ENCODE results near the gene SH3RF3. TPM values are rescaled to one million over a fixed set of nuclear protein-coding genes. Genes with fewer than 3 reads are reported as not detected.

SH3RF3 gene
- total RNA-seq, 1 experiment from 2014 or later: not detected

DNA sequence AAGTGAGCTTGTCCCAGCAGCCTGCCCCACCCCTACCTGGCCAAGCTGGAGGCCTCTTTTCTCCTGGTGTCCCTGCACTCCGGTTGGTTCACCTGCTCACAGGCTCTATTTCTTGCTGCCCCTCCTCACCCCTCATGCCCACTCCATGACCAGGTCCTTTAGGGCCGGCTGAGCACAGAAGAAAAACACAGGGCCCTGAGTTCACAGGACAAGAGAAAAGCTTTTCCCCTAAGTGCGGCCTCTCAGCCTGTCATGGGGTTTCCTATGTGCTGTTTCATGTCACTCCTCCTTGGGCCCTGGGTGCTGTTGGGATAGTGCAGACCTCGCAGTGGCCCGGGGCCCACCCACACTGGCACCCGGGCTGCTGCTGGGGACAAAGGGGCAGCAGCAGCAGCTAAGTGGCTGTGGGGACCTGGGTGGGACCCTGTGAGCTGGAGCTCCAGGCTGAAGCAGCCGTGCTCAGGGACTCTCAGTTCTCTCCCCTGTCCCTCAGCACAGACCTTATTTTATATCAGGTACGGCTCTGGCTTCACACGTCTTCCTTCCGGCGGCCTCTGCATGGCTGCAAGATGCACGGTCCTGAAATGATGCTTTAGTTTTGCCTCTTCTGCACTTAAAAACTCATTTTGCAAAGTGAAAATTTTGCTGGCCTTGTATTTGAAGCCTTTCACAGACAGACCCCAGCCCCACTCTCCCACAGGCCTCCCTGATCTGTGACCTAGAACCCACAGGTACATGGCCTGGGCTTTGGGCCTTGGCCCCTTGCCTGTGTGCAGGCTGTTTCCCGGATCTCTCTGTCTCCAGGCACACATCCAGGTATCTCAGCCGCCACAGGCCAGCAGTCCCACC is 71.8 kb downstream of the SH3RF3 start:
- CTCF ChIA-PET: no interaction called here
- Histone ChIP-seq H2AFZ (ENCODE audit: low read depth, low read length, poor library complexity, severe bottlenecking) (no peak overlapping the region), H3K4me3 (replicated peaks in 1 of 2; ENCODE audit: low read depth in 1 of 2, low read length in 2 of 2) (no peak overlapping the region), H4K20me1 (ENCODE audit: insufficient read depth) (no peaks in the 10 kb centered on the region), H3K36me3 (ENCODE audit: control insufficient read depth in 1 of 2, insufficient read depth in 2 of 2, low read length in 2 of 2) (no peaks in the 10 kb centered on the region), H3K27ac (ENCODE audit: low read depth, low read length) (no peak overlapping the region), H3K79me2 (ENCODE audit: insufficient read depth, low read length) (no peaks in the 10 kb centered on the region), H3K4me1 (ENCODE audit: control insufficient read depth in 1 of 2, insufficient read depth in 2 of 2, low read length in 2 of 2) (no peaks in the 10 kb centered on the region), H3K9me3 (ENCODE audit: control insufficient read depth in 1 of 2, insufficient read depth in 1 of 2, low read depth in 1 of 2, low read length in 2 of 2) (no peaks in the 10 kb centered on the region), H3K9ac (ENCODE audit: low read length) (no peak overlapping the region), H3K4me2 (ENCODE audit: low read length) (no peak overlapping the region), H3K27me3 (ENCODE audit: insufficient read depth, low read length) (no peaks in the 10 kb centered on the region), H3K9me2 (ENCODE audit: insufficient read depth) (no peaks in the 10 kb centered on the region)
- intact Hi-C loops (cut with micrococcal nuclease): loop anchor here (10.0 kb wide), 1 partner anchor 346 kb away; no protein-coding TSS in a partner anchor
- no peak for ATAC-seq
- TF ChIP-seq ELF1 (IDR thresholded peaks at IDR 0.05; ENCODE audit: borderline replicate concordance, low read depth) (no peak), SIN3A (IDR thresholded peaks at IDR 0.05; ENCODE audit: low read depth) (no peak), CBX3 (IDR thresholded peaks at IDR 0.05; ENCODE audit: low read depth) (no peak), FOSL1 (IDR thresholded peaks at IDR 0.05; ENCODE audit: low read depth) (no peak), SP1 (IDR thresholded peaks at IDR 0.05; ENCODE audit: low read depth) (no peak), POLR2AphosphoS5 (IDR thresholded peaks at IDR 0.05; ENCODE audit: low read depth, low read length) (no peak), SRF (IDR thresholded peaks at IDR 0.05; ENCODE audit: low read depth) (no peak), JUND (IDR thresholded peaks at IDR 0.05) (no peak), EZH2 (IDR thresholded peaks at IDR 0.05) (no peak), CEBPB (IDR thresholded peaks at IDR 0.05; ENCODE audit: low read depth) (no peak), POLR2A (IDR thresholded peaks at IDR 0.05; ENCODE audit: borderline replicate concordance, extremely low read depth, insufficient read depth, insufficient read length) (no peak), EZH2phosphoT487 (IDR thresholded peaks at IDR 0.05; ENCODE audit: borderline replicate concordance) (no peak), ZFX (IDR thresholded peaks at IDR 0.05) (no peak), YY1 (IDR thresholded peaks at IDR 0.05; ENCODE audit: extremely low read depth, insufficient replicate concordance, low read depth, low read length) (no peak), ZNF274 (IDR thresholded peaks at IDR 0.05; ENCODE audit: low read depth, low read length) (no peak), RAD21 (IDR thresholded peaks at IDR 0.05; ENCODE audit: low read depth) (no peak)
- TF ChIP-seq, protein P1, sequence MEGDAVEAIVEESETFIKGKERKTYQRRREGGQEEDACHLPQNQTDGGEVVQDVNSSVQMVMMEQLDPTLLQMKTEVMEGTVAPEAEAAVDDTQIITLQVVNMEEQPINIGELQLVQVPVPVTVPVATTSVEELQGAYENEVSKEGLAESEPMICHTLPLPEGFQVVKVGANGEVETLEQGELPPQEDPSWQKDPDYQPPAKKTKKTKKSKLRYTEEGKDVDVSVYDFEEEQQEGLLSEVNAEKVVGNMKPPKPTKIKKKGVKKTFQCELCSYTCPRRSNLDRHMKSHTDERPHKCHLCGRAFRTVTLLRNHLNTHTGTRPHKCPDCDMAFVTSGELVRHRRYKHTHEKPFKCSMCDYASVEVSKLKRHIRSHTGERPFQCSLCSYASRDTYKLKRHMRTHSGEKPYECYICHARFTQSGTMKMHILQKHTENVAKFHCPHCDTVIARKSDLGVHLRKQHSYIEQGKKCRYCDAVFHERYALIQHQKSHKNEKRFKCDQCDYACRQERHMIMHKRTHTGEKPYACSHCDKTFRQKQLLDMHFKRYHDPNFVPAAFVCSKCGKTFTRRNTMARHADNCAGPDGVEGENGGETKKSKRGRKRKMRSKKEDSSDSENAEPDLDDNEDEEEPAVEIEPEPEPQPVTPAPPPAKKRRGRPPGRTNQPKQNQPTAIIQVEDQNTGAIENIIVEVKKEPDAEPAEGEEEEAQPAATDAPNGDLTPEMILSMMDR (IDR thresholded peaks at IDR 0.05 in 2 of 3, conservative IDR thresholded peaks at IDR 0.05 in 1 of 3; ENCODE audit: borderline replicate concordance in 1 of 3, insufficient read depth in 1 of 3, low read depth in 2 of 3, low read length in 2 of 3): no peak
- TF ChIP-seq, protein P2, sequence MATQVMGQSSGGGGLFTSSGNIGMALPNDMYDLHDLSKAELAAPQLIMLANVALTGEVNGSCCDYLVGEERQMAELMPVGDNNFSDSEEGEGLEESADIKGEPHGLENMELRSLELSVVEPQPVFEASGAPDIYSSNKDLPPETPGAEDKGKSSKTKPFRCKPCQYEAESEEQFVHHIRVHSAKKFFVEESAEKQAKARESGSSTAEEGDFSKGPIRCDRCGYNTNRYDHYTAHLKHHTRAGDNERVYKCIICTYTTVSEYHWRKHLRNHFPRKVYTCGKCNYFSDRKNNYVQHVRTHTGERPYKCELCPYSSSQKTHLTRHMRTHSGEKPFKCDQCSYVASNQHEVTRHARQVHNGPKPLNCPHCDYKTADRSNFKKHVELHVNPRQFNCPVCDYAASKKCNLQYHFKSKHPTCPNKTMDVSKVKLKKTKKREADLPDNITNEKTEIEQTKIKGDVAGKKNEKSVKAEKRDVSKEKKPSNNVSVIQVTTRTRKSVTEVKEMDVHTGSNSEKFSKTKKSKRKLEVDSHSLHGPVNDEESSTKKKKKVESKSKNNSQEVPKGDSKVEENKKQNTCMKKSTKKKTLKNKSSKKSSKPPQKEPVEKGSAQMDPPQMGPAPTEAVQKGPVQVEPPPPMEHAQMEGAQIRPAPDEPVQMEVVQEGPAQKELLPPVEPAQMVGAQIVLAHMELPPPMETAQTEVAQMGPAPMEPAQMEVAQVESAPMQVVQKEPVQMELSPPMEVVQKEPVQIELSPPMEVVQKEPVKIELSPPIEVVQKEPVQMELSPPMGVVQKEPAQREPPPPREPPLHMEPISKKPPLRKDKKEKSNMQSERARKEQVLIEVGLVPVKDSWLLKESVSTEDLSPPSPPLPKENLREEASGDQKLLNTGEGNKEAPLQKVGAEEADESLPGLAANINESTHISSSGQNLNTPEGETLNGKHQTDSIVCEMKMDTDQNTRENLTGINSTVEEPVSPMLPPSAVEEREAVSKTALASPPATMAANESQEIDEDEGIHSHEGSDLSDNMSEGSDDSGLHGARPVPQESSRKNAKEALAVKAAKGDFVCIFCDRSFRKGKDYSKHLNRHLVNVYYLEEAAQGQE (IDR thresholded peaks at IDR 0.05; ENCODE audit: low read depth): no peak
- TF ChIP-seq, protein P3, sequence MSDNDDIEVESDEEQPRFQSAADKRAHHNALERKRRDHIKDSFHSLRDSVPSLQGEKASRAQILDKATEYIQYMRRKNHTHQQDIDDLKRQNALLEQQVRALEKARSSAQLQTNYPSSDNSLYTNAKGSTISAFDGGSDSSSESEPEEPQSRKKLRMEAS (IDR thresholded peaks at IDR 0.05): no peak
- TF ChIP-seq, protein P4, sequence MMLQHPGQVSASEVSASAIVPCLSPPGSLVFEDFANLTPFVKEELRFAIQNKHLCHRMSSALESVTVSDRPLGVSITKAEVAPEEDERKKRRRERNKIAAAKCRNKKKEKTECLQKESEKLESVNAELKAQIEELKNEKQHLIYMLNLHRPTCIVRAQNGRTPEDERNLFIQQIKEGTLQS (IDR thresholded peaks at IDR 0.05): no peak
- RAD21 ChIA-PET (ENCODE audit: low non-redundant PET in 1 of 2, low total read pairs in 2 of 2, uncharacterized antibody in 2 of 2, unreplicated experiment in 2 of 2): no interaction called here
- DNase-seq (ENCODE audit: low read depth, low spot score): no peak
- POLR2A ChIA-PET: no interaction called here
- BruUV-seq (replicated peaks): no TSS peak

Data from HCT116 (cell line).